ENCODE data around the gene HPS4. TPM values are rescaled to one million over a fixed set of nuclear protein-coding genes. Genes with fewer than 3 reads are reported as not detected.
"Not testable (repeated sequence)": the region's sequence is repeated elsewhere in the genome, so short reads cannot be mapped to it uniquely, and the experiment has no call there.

The HPS4 gene
- total RNA-seq: 43.8 and 44.5 TPM in 2 replicates

- Mint-ChIP-seq H3K4me3 (peak within 1 kb of the TSS; percentile 95), H3K9me3 (no peaks in the 10 kb centered on the region), H3K4me1 (ENCODE audit: low read depth) (peaks cover 70% of the 10 kb centered on the region), H3K27ac (peak within 1 kb of the TSS; percentile 94), H3K36me3 (ENCODE audit: low read depth) (peaks cover 19% of the 10 kb centered on the region), H3K27me3 (ENCODE audit: insufficient read depth) (no peaks in the 10 kb centered on the region)
- intact Hi-C loops (cut with micrococcal nuclease): loop anchor here (1.0 kb wide), 6 partner anchors 29 to 189 kb away; partner anchors contain the start of genes TFIP11 and TPST2
- DNase-seq (ENCODE audit: low spot score): peak; percentile 93
Observed at GRCh38 chr22:26483439-26484359, at the start of gene HPS4, which contains the start of gene SRRD. Gene HPS4, minus strand, starts transcription at chr22:26483783. Its CDS starts 2,021 bp downstream, at chr22:26481762. Gene SRRD, plus strand, starts transcription at chr22:26483877. Its CDS starts 14 bp downstream, at chr22:26483891.

- Mint-ChIP-seq H3K27ac (no peak overlapping the region), H3K36me3 (ENCODE audit: low read depth) (peaks cover 44% of the 10 kb centered on the region), H3K9me3 (no peaks in the 10 kb centered on the region)
Observed at GRCh38 chr22:26529345-26529744, 45.8 kb upstream of the HPS4 start.

GRCh38 chr22:26528518-26528917 is 44.9 kb upstream of the HPS4 start:
- H3K27ac Mint-ChIP-seq; H3K4me3 Mint-ChIP-seq; H3K9me3 Mint-ChIP-seq; intact Hi-C loops (cut with micrococcal nuclease); H3K27me3 Mint-ChIP-seq (ENCODE audit: insufficient read depth); DNase-seq (ENCODE audit: low spot score): not testable (repeated sequence)
- peaks cover 44% of the 10 kb centered on the region for H3K36me3 Mint-ChIP-seq (ENCODE audit: low read depth)
- peaks cover 14% of the 10 kb centered on the region for H3K4me1 Mint-ChIP-seq (ENCODE audit: low read depth)

More at GRCh38 chr22:26529345-26529744, 45.8 kb upstream of the HPS4 start:
- no peak for DNase-seq (ENCODE audit: low spot score)
- intact Hi-C loops (cut with micrococcal nuclease): no loop called here
- Mint-ChIP-seq H3K27me3 (ENCODE audit: insufficient read depth) (no peaks in the 10 kb centered on the region), H3K4me1 (ENCODE audit: low read depth) (peaks cover 14% of the 10 kb centered on the region), H3K4me3 (no peak overlapping the region)

- Mint-ChIP-seq H3K27me3 (ENCODE audit: insufficient read depth) (no peaks in the 10 kb centered on the region), H3K36me3 (ENCODE audit: low read depth) (peaks cover 44% of the 10 kb centered on the region), H3K9me3 (no peaks in the 10 kb centered on the region), H3K4me3 (no peak overlapping the region), H3K4me1 (ENCODE audit: low read depth) (peaks cover 12% of the 10 kb centered on the region), H3K27ac (no peak overlapping the region)
- intact Hi-C loops (cut with micrococcal nuclease): no loop called here
- no peak for DNase-seq (ENCODE audit: low spot score)
Observed at GRCh38 chr22:26527574-26528465, 44.2 kb upstream of the HPS4 start.

GRCh38 chr22:26527167-26527566 is 43.6 kb upstream of the HPS4 start:
- Mint-ChIP-seq H3K4me1 (ENCODE audit: low read depth) (peaks cover 5% of the 10 kb centered on the region), H3K9me3 (no peaks in the 10 kb centered on the region), H3K27me3 (ENCODE audit: insufficient read depth) (no peaks in the 10 kb centered on the region), H3K36me3 (ENCODE audit: low read depth) (peaks cover 44% of the 10 kb centered on the region), H3K27ac (peak overlapping the region; percentile 29), H3K4me3 (no peak overlapping the region)
- no peak for DNase-seq (ENCODE audit: low spot score)
- intact Hi-C loops (cut with micrococcal nuclease): no loop called here

- Mint-ChIP-seq H3K4me1 (ENCODE audit: low read depth) (no peaks in the 10 kb centered on the region), H3K9me3 (no peaks in the 10 kb centered on the region), H3K27ac (peak overlapping the region; percentile 29), H3K27me3 (ENCODE audit: insufficient read depth) (no peaks in the 10 kb centered on the region), H3K36me3 (ENCODE audit: low read depth) (peaks cover 43% of the 10 kb centered on the region), H3K4me3 (no peak overlapping the region)
- intact Hi-C loops (cut with micrococcal nuclease): no loop called here
- DNase-seq (ENCODE audit: low spot score): no peak
Observed at GRCh38 chr22:26525946-26526564, 42.5 kb upstream of the HPS4 start.

- H3K4me1 Mint-ChIP-seq (ENCODE audit: low read depth): no peaks in the 10 kb centered on the region
Observed at GRCh38 chr22:26524870-26525269, 41.3 kb upstream of the HPS4 start.

GRCh38 chr22:26522592-26522991 is 39.0 kb upstream of the HPS4 start:
- Mint-ChIP-seq H3K27ac (no peak overlapping the region), H3K4me3 (no peak overlapping the region), H3K27me3 (ENCODE audit: insufficient read depth) (no peaks in the 10 kb centered on the region), H3K36me3 (ENCODE audit: low read depth) (peaks cover 28% of the 10 kb centered on the region), H3K4me1 (ENCODE audit: low read depth) (no peaks in the 10 kb centered on the region), H3K9me3 (no peaks in the 10 kb centered on the region)
- intact Hi-C loops (cut with micrococcal nuclease): no loop called here
- no peak for DNase-seq (ENCODE audit: low spot score)

More at GRCh38 chr22:26524870-26525269, 41.3 kb upstream of the HPS4 start:
- H3K36me3 Mint-ChIP-seq (ENCODE audit: low read depth): peaks cover 35% of the 10 kb centered on the region
- H3K4me3 Mint-ChIP-seq: no peak overlapping the region
- H3K27ac Mint-ChIP-seq: no peak overlapping the region
- H3K9me3 Mint-ChIP-seq: no peaks in the 10 kb centered on the region
- no peaks in the 10 kb centered on the region for H3K27me3 Mint-ChIP-seq (ENCODE audit: insufficient read depth)
- intact Hi-C loops (cut with micrococcal nuclease): no loop called here
- DNase-seq (ENCODE audit: low spot score): no peak

- intact Hi-C loops (cut with micrococcal nuclease): no loop called here
- no peak overlapping the region for H3K27ac Mint-ChIP-seq
- no peaks in the 10 kb centered on the region for H3K27me3 Mint-ChIP-seq (ENCODE audit: insufficient read depth)
- H3K4me1 Mint-ChIP-seq (ENCODE audit: low read depth): no peaks in the 10 kb centered on the region
- H3K4me3 Mint-ChIP-seq: no peak overlapping the region
- no peaks in the 10 kb centered on the region for H3K9me3 Mint-ChIP-seq
- peaks cover 24% of the 10 kb centered on the region for H3K36me3 Mint-ChIP-seq (ENCODE audit: low read depth)
- DNase-seq (ENCODE audit: low spot score): no peak
Observed at GRCh38 chr22:26522012-26522411, 38.4 kb upstream of the HPS4 start.

GRCh38 chr22:26517429-26517828 is 33.8 kb upstream of the HPS4 start:
- intact Hi-C loops (cut with micrococcal nuclease): no loop called here
- Mint-ChIP-seq H3K27me3 (ENCODE audit: insufficient read depth) (no peaks in the 10 kb centered on the region), H3K27ac (no peak overlapping the region), H3K4me1 (ENCODE audit: low read depth) (peaks cover 20% of the 10 kb centered on the region), H3K9me3 (no peaks in the 10 kb centered on the region), H3K4me3 (no peak overlapping the region), H3K36me3 (ENCODE audit: low read depth) (peaks cover 3% of the 10 kb centered on the region)
- DNase-seq (ENCODE audit: low spot score): no peak

- DNase-seq (ENCODE audit: low spot score): no peak
- H3K27me3 Mint-ChIP-seq (ENCODE audit: insufficient read depth): no peaks in the 10 kb centered on the region
- H3K4me3 Mint-ChIP-seq: no peak overlapping the region
- H3K9me3 Mint-ChIP-seq: no peaks in the 10 kb centered on the region
- intact Hi-C loops (cut with micrococcal nuclease): no loop called here
- H3K4me1 Mint-ChIP-seq (ENCODE audit: low read depth): peaks cover 28% of the 10 kb centered on the region
- no peak overlapping the region for H3K27ac Mint-ChIP-seq
- peaks cover 8% of the 10 kb centered on the region for H3K36me3 Mint-ChIP-seq (ENCODE audit: low read depth)
Observed at GRCh38 chr22:26516503-26516902, 32.9 kb upstream of the HPS4 start.

- Mint-ChIP-seq H3K27ac (no peak overlapping the region), H3K9me3 (no peaks in the 10 kb centered on the region), H3K4me3 (no peak overlapping the region), H3K4me1 (ENCODE audit: low read depth) (peaks cover 34% of the 10 kb centered on the region), H3K36me3 (ENCODE audit: low read depth) (peaks cover 8% of the 10 kb centered on the region), H3K27me3 (ENCODE audit: insufficient read depth) (no peaks in the 10 kb centered on the region)
- DNase-seq (ENCODE audit: low spot score): no peak
- intact Hi-C loops (cut with micrococcal nuclease): no loop called here
Observed at GRCh38 chr22:26515931-26516330, 32.3 kb upstream of the HPS4 start.
